Renal cortex interstitium (tissue), 11 donors: ENCODE measurements around the gene INTS3. TPM values are rescaled to one million over a fixed set of nuclear protein-coding genes. Genes with fewer than 3 reads are reported as not detected.

Source experiments
- DNase-seq, 11 donors: peaks; one replicate each; pipeline ENCODE4 v3.0.0-alpha.2; 2013; ENCODE audit warnings: low read depth in 9 of 11, low spot score in 4 of 11; ENCODE audit errors: extremely low read depth in 1 of 11
- polyA plus RNA-seq, 3 donors: library from polyadenylated mRNA; unstranded; fragments of 120-200 nt; gene quantifications; one replicate each; pipeline ENCODE4 v1.2.1, GENCODE V29; 2013; ENCODE audit not compliant: insufficient read length in 3 of 3

INTS3 gene
- polyA plus RNA-seq, 3 donors: 105 to 155 (median 107) TPM

DNA sequence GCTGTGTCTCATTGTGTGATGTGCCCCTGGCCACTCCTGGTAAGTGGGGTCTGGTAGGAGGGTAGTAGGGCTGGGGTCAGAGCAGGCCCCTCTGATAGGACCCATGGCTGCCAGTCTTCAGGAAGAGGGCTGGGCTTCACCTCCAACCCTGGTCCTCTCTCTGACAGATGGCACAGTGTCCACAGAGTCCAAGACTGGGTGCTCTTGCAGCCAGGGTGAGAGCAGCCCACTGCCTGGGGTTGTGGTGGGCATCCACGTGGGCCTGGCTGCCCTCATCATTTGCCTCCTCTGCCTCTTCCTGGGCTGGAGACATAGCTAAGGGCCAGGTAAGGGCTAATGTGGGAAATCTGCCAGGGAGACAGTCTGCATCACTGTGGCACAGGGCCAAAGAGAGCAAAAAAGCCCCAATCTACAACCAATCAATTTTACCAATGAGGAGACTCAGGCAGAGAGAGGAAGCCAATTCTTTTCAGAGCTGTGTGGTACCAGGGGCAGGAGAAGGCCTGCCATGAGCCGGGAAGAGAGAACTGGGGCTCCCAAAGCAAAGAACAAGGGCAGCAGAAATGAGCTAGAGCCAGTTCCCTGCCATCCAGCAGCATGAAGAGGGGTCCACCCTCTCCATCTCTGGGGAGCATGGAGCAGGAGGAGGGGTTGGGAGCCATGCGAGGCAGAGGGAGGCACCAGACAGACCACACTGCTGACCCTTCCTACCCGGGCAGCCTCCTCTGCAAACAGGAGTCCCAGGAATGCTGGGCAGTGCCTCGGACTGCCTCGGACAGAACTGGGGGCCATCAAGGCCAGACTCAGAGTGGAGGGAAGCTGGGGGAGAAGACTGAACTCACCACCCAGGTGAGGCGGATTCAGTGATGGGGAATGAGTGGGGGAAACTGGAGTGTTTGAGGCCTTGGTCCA, 74.2 kb downstream of the INTS3 start:
- no peak for DNase-seq

DNA sequence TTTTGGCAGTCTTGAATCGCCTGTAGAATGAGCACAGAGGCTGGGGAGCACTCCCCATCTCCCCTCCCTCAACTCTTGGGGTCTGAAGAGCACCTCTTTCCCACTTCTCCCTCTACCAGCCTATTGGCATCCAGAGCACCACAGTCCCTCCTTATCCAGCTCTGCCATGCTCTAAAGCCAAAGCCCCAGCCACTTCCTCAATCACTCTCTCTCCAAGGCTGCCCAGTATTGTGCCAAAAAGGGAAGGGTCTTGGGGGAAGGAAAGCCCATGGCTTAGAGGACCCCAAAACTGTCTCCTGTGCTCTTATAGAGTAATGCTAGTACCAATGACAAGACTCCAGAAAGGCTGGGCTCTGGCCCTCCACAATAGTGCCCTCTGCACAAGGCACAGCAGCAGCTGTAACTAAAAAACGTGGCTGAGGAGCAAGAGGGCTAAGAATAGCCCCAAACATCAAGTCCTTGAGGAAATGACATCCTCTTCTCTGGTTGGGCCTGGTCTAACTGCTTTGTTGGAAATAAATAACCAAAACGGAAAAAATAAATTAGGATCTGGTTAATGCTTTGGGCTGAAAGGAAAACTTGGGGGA, 75.7 kb downstream of the INTS3 start:
- no peak for DNase-seq

DNA sequence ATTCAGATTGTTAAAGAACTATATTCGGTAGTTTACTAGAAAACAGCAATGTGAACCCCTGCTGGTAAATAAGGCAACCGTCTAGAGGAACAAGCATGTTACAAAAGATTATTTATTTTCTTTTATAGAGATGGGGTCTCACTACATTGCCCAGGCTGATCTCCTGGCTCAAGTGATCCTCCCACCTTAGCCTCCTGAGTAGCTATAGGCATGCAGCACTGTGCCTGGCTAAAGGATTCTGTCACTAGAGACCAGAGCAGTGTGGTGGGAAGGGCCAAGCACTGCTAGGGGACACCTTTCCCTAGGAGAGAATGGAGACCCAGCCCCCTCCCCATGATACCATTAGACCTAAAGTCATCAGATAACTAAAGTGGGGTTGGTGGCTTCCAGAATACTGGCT, 76.3 kb downstream of the INTS3 start:
- no peak for DNase-seq

DNA sequence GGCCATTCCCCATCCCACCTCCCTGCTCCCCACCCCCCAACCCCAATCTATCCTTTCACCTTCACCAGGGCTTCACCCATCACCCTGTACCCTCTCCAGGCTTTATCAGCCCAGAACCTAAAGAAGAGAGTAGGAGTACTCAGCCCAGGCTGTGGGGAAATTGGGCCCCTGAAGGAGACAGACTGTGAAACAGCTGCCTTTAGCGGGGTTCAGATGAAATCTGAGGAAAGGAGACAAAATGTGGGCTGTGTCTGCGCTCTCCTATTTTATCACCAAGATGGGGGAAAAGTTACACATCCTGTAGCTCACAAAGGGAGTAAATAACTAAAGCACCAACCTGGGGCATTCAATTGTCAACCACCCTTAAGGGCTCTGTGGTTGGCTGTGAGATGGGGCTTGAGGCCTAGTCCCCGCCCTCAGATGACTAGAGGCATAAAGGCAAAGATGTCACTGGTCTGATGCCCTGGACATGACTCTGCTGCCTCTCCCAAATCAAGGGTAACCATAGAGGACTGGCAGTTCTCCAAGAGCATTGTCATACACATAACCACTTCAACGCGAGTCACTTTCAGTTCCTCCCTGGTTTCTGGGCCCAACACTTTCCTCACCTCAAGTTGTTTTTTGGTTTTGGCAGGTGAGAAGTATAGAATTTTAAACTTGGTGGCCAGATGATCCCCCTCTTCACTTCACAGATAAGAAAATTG, 77.3 kb downstream of the INTS3 start:
- DNase-seq: no peak

DNA sequence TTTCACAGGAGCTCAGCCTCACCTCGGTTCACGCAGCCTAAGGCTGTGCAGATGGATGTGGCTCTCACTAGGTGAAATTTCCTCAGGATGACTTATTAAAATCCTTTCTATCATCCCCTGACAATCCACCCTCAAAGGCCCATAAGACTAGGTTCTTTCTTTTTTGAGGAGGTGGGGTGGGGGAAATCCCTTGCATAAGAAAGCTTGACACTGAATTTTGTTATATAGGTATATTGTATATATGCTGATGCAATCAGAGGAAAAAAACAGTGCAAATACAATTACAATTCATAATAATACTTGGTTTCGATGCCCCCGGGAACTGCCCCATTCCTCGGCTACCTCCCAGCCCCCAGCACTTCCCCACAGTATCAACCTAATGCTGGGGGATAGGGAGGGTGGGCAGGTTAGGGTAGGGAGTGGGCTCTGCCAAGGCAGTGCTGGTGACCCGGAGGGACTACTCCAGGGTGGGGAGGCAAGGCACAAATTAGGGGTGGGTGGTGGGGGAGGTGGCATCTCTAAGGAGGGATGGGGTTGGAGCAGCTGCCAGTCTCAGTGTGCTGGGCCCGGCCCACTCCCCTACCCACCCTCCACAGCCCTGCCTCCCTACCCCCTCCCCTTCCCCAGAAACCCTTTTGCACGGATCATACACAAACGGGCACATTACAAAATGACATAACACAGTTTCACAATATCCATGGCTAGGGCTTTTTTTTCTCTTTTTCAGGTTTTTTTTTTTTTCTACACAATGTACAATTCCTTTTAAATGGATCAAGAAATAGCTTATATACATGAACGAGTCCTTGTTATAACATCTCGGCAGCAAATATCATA, 78.3 kb downstream of the INTS3 start:
- DNase-seq: no peak

DNA sequence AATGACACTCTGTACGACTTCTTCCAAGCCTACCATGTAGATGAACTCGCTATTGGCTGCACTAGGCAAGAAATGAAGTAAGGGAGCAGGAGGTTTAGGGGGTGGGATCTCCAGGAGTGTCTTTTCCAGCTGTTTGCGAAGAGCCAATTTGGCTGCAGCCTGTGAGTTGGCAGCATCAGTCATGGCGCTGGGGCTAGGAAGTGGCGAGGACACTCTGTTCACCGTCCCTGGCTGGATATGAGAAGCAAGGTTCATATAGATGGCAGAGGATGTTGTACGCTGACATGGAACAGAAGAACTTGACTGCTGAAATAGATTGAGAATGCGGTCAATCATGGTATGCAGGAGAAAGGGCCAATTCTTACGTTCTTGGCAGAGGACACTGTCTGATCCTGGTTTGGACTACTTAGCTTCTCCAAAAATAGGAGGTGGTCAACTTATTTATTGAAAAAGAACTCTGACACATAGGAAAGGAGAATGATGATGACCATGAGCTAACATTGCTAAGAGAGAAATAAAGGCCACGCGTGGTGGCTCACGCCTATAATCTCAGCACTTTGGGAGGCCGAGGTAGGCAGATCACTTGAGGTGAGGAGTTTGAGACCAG, 88.5 kb downstream of the INTS3 start:
- no peak for DNase-seq

DNA sequence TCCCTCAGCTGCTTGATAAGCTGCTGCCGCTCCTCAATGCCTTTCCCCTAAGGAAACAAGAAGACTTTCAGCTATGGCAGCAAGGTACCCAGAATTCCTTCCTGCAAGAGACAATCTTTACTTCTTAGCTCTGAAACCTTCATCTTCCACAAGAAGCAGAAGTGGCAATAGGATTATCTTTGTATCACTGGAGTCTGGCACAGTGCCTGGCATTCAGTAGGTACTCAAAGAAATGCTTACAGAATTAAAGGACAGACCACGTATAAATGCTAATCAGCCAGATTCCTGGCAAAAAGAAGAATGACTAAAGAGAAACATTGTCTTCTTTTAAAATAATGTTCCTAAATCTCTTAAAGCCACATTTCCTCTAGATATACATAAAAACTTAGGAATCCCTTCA, 91.0 kb downstream of the INTS3 start:
- no peak for DNase-seq

Other genes with a start within 250 kb of the INTS3 start
- gene S100A6, start 192.1 kb upstream of the INTS3 start, polyA plus RNA-seq: 100 to 1,000 TPM; 182 to 242 (median 198) TPM
- gene S100A5, start 187.1 kb upstream of the INTS3 start, polyA plus RNA-seq: 1 to 10 TPM in 2 of 3 donors, under 1 TPM in 1; 0.85 to 1.3 (median 1.2) TPM
- 10 to 100 TPM; 31.8 to 32.4 (median 32.1) TPM for gene S100A4, start 182.2 kb upstream of the INTS3 start, polyA plus RNA-seq
- under 1 TPM in 2 of 3 donors, not detected in 1; 0.32 to 0.57 TPM for gene S100A3, start 178.8 kb upstream of the INTS3 start, polyA plus RNA-seq
- gene S100A2, start 162.2 kb upstream of the INTS3 start, polyA plus RNA-seq: 1 to 10 TPM; 3.8 to 9.8 (median 4.1) TPM
- gene S100A16, start 114.9 kb upstream of the INTS3 start, polyA plus RNA-seq: 100 to 1,000 TPM in 2 of 3 donors, 10 to 100 TPM in 1; 91.9 to 107 (median 106) TPM
- gene S100A14, start 111.7 kb upstream of the INTS3 start, polyA plus RNA-seq: 10 to 100 TPM; 16.9 to 22.1 (median 17.3) TPM
- 100 to 1,000 TPM; 143 to 162 (median 159) TPM for gene S100A13, start 100.5 kb upstream of the INTS3 start, polyA plus RNA-seq
- gene S100A1, start 99.6 kb upstream of the INTS3 start, polyA plus RNA-seq: 10 to 100 TPM; 21.9 to 29.8 (median 23.3) TPM
- 100 to 1,000 TPM; 121 to 142 (median 124) TPM for gene CHTOP, start 94.0 kb upstream of the INTS3 start, polyA plus RNA-seq
- 10 to 100 TPM; 49.4 to 56.0 (median 53.9) TPM for gene SNAPIN, start 69.3 kb upstream of the INTS3 start, polyA plus RNA-seq
- gene ILF2, start 57.1 kb upstream of the INTS3 start, polyA plus RNA-seq: 100 to 1,000 TPM; 240 to 334 (median 322) TPM
- gene NPR1, start 49.4 kb upstream of the INTS3 start, polyA plus RNA-seq: 10 to 100 TPM; 61.2 to 74.4 (median 73.8) TPM
- gene SLC27A3, start 47.4 kb downstream of the INTS3 start, polyA plus RNA-seq: 10 to 100 TPM; 35.4 to 43.3 (median 40.5) TPM
- 10 to 100 TPM; 29.5 to 35.2 (median 29.6) TPM for gene GATAD2B, start 194.9 kb downstream of the INTS3 start, polyA plus RNA-seq
- gene DENND4B, start 218.7 kb downstream of the INTS3 start, polyA plus RNA-seq: 10 to 100 TPM; 30.8 to 49.8 (median 41.8) TPM
- 10 to 100 TPM; 34.9 to 56.5 (median 41.7) TPM for gene CRTC2, start 230.6 kb downstream of the INTS3 start, polyA plus RNA-seq
- 10 to 100 TPM; 77.5 to 81.4 (median 80.6) TPM for gene SLC39A1, start 235.5 kb downstream of the INTS3 start, polyA plus RNA-seq
- gene CREB3L4, start 239.9 kb downstream of the INTS3 start, polyA plus RNA-seq: 10 to 100 TPM; 32.4 to 46.2 (median 34.4) TPM
- gene JTB, start 249.6 kb downstream of the INTS3 start, polyA plus RNA-seq: 100 to 1,000 TPM in 2 of 3 donors, 10 to 100 TPM in 1; 93.3 to 106 (median 105) TPM